Omental fat pad (tissue), 4 donors: ENCODE measurements around the gene ACSM5. TPM values are rescaled to one million over a fixed set of nuclear protein-coding genes. Genes with fewer than 3 reads are reported as not detected.
A peak's percentile ranks its signal among the peaks of the same experiment; 100 is the strongest.
"Not testable (repeated sequence)": the region's sequence is repeated elsewhere in the genome, so short reads cannot be mapped to it uniquely, and the experiment has no call there.

Experiments used
- ATAC-seq: fragments of 150-250 bp; one replicate; pipeline ENCODE4 v1.9.1; 2016; ENCODE audit warnings: mild to moderate bottlenecking, moderate library complexity; ENCODE audit not compliant: low FRiP score
- DNase-seq: peaks from one replicate; pipeline ENCODE4 v3.0.0-alpha.2; 2019; ENCODE audit warnings: low spot score
- total RNA-seq, 4 donors: library from RNA; depleted of rRNA; stranded (reverse); fragments of >200 nt; gene quantifications; one replicate each; pipeline ENCODE4 v1.1.0, GENCODE V29; 2016
- TF ChIP-seq, protein P1 (sequence below), 3 donors: fragments of 450-650 bp; IDR thresholded peaks; one replicate each; pipeline ENCODE4 v1.5.1; 2016 to 2017; ENCODE audit warnings: antibody characterized with exemption in 3 of 3, mild to moderate bottlenecking in 3 of 3, moderate library complexity in 2 of 3

Gene ACSM5
- total RNA-seq, 4 donors from 2014 or later, result 12.9 to 27.9 (median 23.7) TPM

DNA sequence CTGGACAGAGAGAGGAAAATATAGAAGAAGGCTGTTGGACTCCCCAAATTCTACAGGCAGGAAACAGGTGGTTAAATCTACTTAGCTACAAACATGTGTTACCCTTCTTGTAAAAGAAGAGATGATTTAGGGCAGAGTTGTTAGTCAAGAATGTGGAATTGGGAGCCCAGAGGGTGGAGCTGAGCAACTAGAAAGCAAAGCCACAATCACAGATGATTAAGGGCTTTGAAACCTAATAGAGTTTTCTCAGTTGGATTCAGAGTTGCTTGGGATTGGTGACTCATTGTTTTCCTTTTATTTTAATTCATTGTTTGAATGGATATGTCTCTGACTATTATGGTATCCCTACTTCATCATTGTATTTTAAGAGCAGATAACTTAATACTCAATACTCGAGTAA is 6.2 kb downstream of the ACSM5 start:
- ATAC-seq (no peak), DNase-seq (no peak)
- TF ChIP-seq, protein P1, sequence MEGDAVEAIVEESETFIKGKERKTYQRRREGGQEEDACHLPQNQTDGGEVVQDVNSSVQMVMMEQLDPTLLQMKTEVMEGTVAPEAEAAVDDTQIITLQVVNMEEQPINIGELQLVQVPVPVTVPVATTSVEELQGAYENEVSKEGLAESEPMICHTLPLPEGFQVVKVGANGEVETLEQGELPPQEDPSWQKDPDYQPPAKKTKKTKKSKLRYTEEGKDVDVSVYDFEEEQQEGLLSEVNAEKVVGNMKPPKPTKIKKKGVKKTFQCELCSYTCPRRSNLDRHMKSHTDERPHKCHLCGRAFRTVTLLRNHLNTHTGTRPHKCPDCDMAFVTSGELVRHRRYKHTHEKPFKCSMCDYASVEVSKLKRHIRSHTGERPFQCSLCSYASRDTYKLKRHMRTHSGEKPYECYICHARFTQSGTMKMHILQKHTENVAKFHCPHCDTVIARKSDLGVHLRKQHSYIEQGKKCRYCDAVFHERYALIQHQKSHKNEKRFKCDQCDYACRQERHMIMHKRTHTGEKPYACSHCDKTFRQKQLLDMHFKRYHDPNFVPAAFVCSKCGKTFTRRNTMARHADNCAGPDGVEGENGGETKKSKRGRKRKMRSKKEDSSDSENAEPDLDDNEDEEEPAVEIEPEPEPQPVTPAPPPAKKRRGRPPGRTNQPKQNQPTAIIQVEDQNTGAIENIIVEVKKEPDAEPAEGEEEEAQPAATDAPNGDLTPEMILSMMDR (IDR thresholded peaks at IDR 0.05), result no peak

DNA sequence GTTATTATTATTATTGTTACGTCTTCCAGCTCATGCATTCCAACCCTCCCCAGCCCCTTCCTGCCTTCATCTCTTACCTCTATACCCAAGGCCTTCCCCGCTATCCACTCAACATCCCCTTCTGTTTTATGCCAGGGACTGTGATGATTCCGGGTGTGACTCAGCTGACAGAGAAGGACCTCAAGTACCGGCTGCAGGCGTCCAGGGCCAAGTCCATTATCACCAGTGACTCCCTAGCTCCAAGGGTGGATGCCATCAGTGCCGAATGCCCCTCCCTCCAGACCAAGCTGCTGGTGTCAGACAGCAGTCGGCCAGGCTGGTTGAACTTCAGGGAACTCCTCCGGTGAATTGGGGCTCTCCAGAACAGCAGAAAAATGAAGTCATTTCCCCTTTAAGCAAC is 9.8 kb downstream of the ACSM5 start:
- not testable (repeated sequence) for DNase-seq, ATAC-seq

DNA sequence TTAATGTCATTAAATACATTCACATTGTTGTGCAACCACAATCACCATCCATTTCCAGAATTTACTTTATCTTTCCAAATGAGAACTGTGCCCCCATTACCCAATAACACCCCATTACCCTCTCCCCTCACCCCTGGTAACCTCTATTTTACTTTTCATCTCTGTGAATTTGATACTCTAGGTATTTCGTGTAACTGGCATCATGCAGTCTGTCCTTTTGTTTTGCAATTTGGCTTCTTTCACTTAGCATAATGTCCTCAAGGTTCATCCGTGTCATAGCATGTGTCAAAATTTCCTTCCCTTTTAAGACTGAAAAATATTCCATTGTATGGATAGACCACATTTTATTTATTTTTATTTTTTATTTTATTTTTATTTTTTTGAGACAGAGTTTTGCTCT is 12.4 kb downstream of the ACSM5 start:
- not testable (repeated sequence) for ATAC-seq, DNase-seq

DNA sequence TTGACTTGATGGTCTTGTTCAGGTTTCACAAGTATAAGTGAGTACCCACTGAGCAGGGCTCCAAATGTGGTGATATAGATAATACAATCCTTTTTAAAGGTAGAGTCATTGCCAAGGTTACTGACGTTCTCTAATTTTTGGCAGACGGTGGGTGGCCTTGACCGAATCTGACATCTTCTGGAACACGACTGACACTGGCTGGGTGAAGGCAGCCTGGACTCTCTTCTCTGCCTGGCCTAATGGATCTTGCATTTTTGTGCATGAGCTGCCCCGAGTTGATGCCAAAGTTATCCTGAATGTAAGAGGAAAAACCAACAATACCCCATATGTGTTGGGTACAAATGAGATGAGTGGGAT is 14.4 kb downstream of the ACSM5 start:
- ATAC-seq, DNase-seq: not testable (repeated sequence)

DNA sequence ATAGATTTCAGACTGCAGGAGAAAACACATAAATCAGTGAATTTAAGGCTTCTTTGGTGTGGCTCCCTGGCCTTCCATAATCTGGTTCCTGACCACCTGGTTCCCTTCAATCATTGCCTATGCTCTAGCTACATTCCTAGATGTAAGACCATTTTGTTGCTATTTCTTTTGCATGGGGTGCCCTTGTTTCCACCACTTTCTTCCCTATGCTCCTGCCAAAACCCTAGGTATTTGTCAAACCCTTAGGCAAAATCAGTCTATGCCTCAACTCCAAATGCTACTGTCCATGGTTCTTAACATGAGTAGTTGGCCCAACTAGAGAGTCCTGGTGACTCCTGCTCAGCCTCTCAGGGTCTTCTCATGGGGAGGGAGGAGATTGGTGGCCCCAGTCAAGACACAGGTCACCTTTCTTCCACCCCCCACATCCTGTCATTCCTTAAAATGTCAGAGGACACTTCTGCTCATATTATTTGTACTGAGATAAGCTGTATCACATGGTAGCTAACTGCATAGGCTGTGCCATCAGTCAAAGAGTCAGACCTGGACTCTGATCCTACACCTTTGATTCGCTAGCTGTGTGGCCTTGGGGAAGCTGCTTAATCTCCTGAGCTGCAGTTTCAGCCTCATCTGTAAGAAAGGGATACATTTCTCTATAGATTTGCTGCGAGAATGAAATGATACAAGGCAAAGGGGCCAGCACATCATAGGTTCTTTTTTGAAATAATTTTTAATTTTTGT is 15.0 kb downstream of the ACSM5 start:
- no peak for ATAC-seq
- no peak for DNase-seq
- TF ChIP-seq, protein P1 (IDR thresholded peaks at IDR 0.05), result no peak

DNA sequence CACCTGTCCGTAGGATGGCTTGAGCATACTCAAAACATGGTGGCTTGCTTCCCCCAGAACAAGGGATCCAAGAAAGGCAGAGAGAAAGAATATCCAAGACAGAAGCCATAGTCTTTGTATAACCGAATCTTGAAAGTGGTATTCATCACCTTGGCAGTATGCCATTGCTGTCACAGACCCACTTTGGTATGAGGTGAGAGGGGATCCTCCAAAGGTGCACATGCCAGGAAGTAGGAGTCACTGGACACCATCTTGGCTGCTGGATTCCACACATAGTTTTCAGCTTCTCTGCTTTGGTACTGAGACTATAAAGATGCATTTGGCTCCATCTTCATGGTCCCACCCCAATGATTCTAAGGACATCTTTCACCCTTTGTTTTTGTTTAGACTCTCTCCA is 18.1 kb downstream of the ACSM5 start:
- not testable (repeated sequence) for DNase-seq, ATAC-seq

DNA sequence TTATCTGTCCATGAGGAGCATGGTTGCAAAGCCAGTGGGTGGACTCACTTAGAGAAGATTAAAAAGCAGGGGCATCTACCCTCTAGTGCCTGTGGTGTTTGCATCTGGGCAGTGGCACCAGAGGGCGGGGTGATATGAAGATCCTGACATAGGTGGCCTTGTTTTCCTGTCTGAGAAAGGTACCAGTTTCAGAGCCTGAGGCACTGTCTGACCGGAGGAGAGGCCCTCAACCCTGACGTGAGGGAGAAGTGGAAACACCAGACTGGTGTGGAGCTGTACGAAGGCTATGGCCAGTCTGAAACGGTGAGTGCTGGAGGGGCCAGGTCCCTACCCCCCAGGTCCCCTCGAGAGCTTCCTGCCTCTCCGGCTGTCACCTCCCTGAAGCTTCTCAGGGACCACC is 20.2 kb downstream of the ACSM5 start:
- not testable (repeated sequence) for DNase-seq, ATAC-seq

DNA sequence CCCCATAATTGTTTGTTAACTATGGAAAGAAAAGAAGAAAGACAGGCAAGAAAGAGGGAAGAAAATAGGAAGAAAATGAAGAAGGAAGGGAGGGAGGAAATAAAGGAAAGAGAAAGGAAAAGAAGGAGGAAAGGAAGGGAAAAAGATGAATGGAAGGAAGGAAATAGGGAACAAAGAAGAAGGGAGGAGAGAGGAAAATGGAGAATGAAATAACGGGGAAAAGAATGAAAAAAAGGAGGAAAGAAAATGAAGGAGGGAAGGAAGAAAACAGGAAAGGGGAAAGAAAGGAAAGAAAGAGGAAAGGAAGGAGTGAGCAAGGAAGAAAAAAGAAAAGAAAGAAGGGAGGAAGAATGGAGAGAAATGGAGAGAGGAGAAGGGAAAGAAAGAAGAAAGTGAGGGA is 21.1 kb downstream of the ACSM5 start:
- not testable (repeated sequence) for ATAC-seq, DNase-seq

DNA sequence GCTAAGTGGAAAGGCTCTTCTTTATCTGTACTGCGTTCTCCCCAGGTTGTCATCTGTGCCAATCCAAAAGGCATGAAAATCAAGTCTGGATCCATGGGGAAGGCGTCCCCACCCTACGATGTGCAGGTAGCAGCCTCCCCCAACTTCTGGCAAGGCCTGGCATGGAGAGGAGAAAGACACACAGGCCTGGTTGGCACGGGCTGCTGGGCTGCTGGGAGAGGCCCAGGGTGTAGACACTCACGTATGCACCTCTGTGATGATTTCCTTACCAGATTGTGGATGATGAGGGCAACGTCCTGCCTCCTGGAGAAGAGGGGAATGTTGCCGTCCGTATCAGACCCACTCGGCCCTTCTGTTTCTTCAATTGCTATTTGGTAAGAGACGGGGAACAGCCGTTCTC is 21.6 kb downstream of the ACSM5 start:
- ATAC-seq (no peak), DNase-seq (no peak)

DNA sequence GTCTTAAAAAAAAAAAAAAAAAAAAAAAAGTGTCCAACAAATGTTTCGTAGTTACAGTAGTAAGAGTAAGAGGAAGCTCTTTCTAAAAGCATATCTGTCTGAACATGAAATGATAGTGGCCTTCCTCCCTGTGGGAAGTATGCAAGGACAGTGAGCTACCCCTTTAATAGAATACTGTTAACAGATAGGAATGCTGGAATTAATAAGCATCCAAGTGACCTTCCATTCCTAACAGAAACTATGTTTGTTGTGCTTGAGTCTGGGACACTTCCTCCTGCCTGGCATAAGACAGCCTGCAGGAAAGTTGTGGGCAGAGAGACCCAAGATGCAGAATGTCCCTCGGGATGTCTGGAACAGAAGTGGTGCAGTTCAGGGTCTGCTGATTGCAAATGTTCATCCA is 29.6 kb downstream of the ACSM5 start:
- ATAC-seq, DNase-seq: not testable (repeated sequence)

More for the DNA sequence above, 21.6 kb downstream of the ACSM5 start:
- TF ChIP-seq, protein P1 (IDR thresholded peaks at IDR 0.05), result no peak

DNA sequence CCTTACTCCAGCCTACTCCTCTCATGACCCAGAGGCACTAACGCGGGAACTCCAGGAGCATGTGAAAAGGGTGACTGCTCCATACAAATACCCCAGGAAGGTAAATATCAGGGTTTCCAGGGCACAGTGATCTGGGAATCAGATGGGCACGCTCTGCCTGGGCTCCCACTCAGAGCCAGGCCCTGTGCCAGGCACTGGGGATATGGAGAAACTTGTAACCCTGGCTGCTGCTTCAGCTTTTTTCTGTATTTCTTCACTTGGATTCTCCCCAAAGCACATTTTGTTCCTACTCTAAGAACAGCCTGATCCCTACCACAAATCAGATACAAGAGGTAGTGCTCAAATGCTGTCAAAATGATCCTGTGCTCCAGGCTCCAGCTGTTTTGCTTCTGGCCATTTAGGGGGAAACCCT is 30.5 kb downstream of the ACSM5 start:
- DNase-seq, result not testable (repeated sequence)
- peak; percentile 71 for ATAC-seq

DNA sequence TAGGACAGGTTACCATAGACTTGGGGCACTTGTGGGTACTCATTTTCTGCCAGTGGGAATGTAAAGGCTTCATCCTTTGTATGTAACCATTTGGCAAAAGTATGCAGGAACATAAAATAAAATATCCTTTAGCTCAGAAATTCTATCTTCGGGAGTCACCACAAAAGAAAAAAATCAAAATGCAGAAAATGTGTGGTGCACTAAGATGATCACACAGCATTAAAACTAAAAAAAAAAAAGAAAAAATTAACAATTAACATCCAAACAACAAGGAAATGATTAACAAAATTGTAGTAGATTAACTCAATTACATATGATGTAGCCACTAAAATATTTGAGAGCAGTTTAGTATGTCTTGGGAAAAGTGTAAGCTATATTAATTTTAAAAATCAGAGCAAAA is 31.4 kb downstream of the ACSM5 start:
- ATAC-seq, DNase-seq: not testable (repeated sequence)
